Stimulated activated CD8-positive, alpha-beta memory T cell treated with anti-CD3 and anti-CD28 coated beads, Interleukin-12 subunit alpha, Interleukin-12 subunit beta, amount 100 ng/mL, for 24 hours (primary cell): ENCODE results near the gene KLHL1.

Experiments
- DNase-seq: peaks from one replicate; pipeline ENCODE4 v3.0.0-alpha.2; 2020; ENCODE audit errors: extremely low read depth

Gene KLHL1

DNA sequence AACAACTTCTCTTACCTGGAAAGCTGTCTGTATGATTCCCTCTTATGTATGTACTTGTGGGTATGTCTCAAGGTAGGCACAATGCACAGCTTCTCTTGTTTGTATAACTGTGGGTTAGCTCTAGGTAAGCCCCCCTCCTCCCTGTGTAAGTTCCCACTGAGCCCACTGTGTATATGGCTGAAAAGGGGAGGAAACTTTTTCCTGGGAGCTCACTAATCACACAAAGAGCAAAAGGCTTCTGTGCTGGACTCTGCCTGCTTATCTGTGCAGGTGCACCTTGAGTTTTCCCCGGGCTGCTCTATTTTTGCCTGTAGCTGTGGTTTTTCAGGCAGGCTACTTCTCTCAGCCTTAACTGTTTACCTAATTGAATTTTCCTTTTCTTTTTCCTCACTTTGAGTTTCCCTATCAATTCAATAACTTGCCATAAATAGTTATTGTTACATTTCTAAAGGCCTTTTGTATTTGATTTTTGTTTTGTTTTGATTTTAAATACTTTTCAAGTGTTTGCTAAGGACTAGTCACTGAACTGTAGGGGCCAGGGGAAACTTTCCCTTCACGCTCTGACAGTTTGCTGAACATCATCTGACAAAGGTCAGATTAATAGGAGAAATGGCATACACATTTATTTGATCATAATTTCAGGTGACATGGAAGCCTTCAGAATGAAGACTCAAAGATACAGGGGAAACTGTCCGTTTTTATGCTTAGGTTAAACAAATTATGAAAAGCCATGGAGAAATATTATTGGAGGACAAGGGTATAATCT, 424.1 kb downstream of the KLHL1 start:
- DNase-seq, result no peak

DNA sequence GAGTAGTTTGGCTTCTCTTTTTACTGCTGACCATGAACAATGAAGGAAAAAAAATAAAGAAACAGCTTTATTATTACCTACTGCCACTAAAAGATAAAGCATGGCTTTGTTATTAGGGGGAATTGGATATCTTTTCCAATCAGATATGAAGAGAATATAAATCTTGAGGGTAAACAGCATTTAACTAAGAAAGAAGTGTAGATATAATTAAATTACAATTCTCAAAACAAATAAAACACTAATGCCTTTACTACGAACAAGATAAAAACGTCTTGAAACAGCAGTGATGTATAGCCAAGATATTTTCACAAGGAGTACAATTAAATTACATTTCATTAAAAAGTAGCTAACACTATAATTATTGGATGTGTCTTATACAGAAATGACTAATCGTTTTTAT, 426.5 kb downstream of the KLHL1 start:
- DNase-seq, result no peak

DNA sequence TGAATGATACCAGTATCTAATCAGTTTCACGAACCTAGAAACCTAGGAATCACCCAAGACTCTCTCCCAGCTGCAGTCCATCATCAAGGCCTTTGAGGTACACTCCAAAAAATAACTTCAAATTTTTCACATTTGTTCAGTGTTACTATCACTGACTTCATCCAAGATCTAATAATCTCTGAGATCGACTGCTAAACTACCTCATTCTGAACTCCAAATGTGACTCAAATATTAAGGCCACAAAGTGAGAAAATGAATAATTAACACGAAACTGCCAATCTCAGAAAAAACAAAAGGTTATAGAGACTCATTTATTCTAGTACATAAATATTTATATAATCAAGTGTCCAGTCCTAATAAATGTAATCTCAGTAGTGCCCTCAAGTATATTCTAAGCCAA, 430.9 kb downstream of the KLHL1 start:
- DNase-seq, result no peak

DNA sequence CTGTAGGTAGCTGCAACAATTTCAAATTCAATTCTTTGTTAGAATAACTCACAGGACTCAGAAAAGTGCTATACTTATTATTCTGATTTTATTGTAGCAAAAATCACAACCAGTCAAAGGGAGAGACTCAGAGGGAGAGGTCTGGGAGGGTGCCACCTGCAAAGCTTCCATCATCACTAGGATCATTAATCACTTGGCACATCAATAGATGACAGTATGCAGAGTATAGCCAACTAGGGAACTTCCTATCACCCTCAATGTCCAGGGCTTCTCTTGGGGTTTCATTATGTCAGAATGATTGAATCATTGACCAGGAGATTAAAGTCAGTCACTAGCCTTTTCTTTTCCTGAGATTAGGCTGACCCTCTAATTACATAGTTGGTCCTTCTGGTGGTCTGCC, 432.0 kb downstream of the KLHL1 start:
- no peak for DNase-seq

DNA sequence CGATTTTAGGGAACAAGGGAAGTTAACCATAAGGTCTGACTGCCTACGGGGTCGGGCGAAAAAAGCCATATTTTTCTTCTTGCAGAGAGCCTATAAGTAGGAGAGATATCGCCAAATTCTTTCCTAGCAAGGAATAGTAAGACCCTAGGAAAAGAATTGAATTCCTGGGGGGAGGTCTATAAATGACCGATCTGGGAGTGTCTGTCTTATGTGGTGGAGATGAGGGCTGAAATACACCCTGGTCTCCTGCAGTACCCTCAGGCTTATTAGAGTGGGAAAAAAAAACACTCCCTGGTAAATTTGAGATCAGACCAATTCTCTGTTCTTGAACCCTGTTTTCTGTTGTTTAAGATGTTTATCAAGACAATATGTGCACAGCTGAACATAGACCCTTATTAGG, 448.1 kb downstream of the KLHL1 start:
- no peak for DNase-seq

DNA sequence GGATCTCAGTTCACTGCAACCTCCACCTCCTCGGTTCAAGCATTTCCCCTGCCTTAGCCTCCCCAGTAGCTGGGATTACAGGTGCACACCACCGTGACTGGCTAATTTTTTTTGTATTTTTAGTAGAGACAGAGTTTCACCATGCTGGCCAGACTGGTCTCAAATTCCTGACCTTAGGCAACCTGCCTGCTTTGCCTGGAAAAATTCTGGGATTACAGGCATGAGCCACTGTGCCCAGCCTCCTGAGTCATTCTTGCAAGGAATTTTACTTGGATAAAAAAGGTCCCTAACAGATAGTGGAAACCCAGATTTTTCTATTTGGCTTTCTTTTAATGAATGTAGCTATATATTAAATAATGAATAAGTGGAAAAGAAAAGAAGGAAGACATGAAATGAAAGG, 450.6 kb downstream of the KLHL1 start:
- no peak for DNase-seq

DNA sequence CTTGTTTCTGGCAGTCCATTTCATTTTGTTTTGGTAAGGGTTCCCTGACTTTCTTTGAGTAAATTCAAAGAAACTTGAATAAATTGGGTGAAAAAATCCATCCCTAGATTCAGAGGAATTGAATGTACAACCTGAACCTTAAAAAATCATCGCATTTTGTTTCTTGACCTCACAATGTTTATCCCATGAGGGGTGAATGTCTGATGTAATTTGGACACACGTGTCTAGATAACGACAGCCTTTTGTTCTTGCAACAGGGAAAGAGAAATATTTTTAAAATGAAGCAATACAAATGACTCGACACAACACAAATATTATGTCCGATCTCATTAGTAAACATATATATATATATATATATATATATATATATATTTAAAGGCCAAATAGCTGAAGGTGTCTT, 453.9 kb downstream of the KLHL1 start:
- DNase-seq, result no peak
